Psoas muscle (tissue), 8 donors: ENCODE results near the gene EYS. TPM values are rescaled to one million over a fixed set of nuclear protein-coding genes. Genes with fewer than 3 reads are reported as not detected.

Experiments
- ATAC-seq, 4 donors: fragments of 200-7000 bp; cut with Tn5 transposase; one replicate each; pipeline ENCODE4 v1.9.1; 2020; ENCODE audit warnings: moderate library complexity in 3 of 4, mild to moderate bottlenecking in 2 of 4
- DNase-seq, 2 donors: peaks; one replicate each; pipeline ENCODE4 v3.0.0-alpha.2; 2020
- H3K27ac ChIP-seq: fragments of 200-600 bp; one replicate; pipeline ENCODE4 v1.8.0; 2022
- H3K27me3 ChIP-seq, 3 donors: fragments of 200-600 bp in 1 of 3; one replicate each; pipeline versions ENCODE4 v1.6.1 to v1.8.0; 2013 to 2022; ENCODE audit warnings: low read length in 2 of 3, mild to moderate bottlenecking in 2 of 3, moderate library complexity in 1 of 3; ENCODE audit not compliant: insufficient read depth in 3 of 3
- H3K36me3 ChIP-seq, 2 donors: fragments of 200-600 bp in 1 of 2; one replicate each; pipeline versions ENCODE4 v1.6.1 to v1.8.0; 2013 to 2022; ENCODE audit warnings: low read depth in 1 of 2, mild to moderate bottlenecking in 1 of 2, moderate library complexity in 1 of 2; ENCODE audit not compliant: insufficient read depth in 1 of 2
- H3K4me1 ChIP-seq: fragments of 200-600 bp; one replicate; pipeline ENCODE4 v1.8.0; 2022
- H3K4me3 ChIP-seq: fragments of 200-600 bp; one replicate; pipeline ENCODE4 v1.8.0; 2022; ENCODE audit warnings: mild to moderate bottlenecking
- H3K9me3 ChIP-seq: fragments of 200-600 bp; one replicate; pipeline ENCODE4 v1.8.0; 2022
- WGBS, 3 donors: extraction: QIAGEN DNeasy Blood & Tissue Kit; methylation state at CpG; one replicate each; pipeline versions ENCODE4 v1.1.6 to v1.1.7; 2013; 5-methylcytosine and 5-hydroxymethylcytosine counted together
- intact Hi-C, 2 donors: fragments of 100-400 bp; cut with DNase I; formaldehyde crosslinking; loops; one replicate each; pipeline versions ENCODE4 v1.11.0 to v1.14.2; 2022
- polyA plus RNA-seq, 3 donors: library from polyadenylated mRNA; stranded (reverse); fragments of 200-250 nt; gene quantifications; one replicate each; pipeline ENCODE4 v1.2.3, GENCODE V29; 2013
- total RNA-seq, 4 donors: library from RNA; stranded (reverse); fragmentation: NEBNext Ultra II Directional in 2 of 4; extraction: Animal tissue kit (Norgen Biotek cat#: 25700) in 2 of 4; gene quantifications; one replicate each; pipeline versions ENCODE4 v1.2.1 to v1.2.4, GENCODE V29; 2021 to 2023
- TF ChIP-seq, protein P1 (sequence below): fragments of 200-600 bp; IDR thresholded peaks from one replicate; pipeline ENCODE4 v1.8.0; 2022; ENCODE audit warnings: antibody characterized with exemption
- donor health status: healthy with polysubstance abuse.
- donor health status: DM: no; HTN: no; CAD: no; lungs with moderate emphysema.
- donor health status: Bipolar disorder and iron deficiency.
- donor health status: healthy.
- donor health status: DM: yes; HTN: yes; CAD: no.
- donor health status: DM: no; HTN: no; CAD: no.
- donor health status: DM: no; HTN: no; CAD: no.
- donor health status: DM: yes; HTN: yes; CAD: no.

The EYS gene
- total and polyA plus RNA-seq, 7 donors: under 0.01 TPM; not detected in 6

DNA sequence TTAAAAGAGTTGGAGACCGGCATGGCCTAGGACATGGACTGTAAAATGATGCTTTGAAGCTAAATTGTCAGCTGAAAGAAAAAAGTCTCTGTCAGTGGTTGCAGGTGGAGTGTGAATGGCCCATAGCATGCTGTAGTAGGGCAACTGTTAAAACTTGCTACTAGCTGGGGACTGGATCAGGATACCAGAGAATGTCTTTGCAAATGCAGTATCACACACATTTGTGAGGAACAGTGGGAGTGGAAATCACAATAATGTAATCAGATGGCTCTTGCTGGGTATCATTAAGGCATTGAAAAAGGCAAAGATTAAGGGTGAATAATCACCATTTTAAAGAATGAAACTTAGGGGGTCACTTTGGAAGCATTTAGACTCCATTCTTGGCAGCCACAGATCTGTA lies 737.9 kb downstream of the EYS start:
- WGBS, 3 donors: 46 to 78% (median 61%) methylated on average over 1 of the region's 1 CpG
- ATAC-seq: no peak
- no peak overlapping the region for H3K4me3 ChIP-seq
- TF ChIP-seq, protein P1, sequence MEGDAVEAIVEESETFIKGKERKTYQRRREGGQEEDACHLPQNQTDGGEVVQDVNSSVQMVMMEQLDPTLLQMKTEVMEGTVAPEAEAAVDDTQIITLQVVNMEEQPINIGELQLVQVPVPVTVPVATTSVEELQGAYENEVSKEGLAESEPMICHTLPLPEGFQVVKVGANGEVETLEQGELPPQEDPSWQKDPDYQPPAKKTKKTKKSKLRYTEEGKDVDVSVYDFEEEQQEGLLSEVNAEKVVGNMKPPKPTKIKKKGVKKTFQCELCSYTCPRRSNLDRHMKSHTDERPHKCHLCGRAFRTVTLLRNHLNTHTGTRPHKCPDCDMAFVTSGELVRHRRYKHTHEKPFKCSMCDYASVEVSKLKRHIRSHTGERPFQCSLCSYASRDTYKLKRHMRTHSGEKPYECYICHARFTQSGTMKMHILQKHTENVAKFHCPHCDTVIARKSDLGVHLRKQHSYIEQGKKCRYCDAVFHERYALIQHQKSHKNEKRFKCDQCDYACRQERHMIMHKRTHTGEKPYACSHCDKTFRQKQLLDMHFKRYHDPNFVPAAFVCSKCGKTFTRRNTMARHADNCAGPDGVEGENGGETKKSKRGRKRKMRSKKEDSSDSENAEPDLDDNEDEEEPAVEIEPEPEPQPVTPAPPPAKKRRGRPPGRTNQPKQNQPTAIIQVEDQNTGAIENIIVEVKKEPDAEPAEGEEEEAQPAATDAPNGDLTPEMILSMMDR: no peak
- intact Hi-C loops: no loop called here
- no peak overlapping the region for H3K27ac ChIP-seq
- no peaks in the 10 kb centered on the region for H3K36me3 ChIP-seq
- no peaks in the 10 kb centered on the region for H3K4me1 ChIP-seq
- no peak for DNase-seq
- H3K9me3 ChIP-seq: no peaks in the 10 kb centered on the region
- no peaks in the 10 kb centered on the region for H3K27me3 ChIP-seq

GRCh38 chr6:64955435-64955848 lies 751.6 kb downstream of the EYS start:
- H3K4me3 ChIP-seq: no peak overlapping the region
- 59 to 68% (median 59%) methylated on average over 7 of the region's 7 CpGs for WGBS, 3 donors
- intact Hi-C loops: no loop called here

DNA sequence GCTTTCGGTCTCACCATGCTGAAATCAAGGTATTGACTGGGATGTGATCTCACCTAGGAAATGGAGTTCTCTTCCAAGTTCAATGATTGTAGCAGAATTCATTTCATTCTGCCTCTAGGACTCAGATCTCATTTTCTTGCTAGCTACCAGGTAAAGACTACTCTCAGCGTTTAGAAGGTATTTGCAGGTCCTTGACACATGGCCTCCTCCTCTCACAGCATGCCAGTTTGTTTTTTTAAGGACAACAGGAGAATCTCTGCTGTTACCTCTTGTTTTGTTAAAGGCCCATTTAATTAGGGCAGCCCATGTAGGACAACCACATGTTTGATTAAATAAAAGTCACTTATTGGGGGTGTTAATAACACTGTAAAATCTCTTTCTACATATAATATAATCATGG lies 757.8 kb downstream of the EYS start:
- WGBS, 3 donors: 53 to 59% (median 59%) methylated on average over 2 of the region's 2 CpGs
- H3K4me1 ChIP-seq: no peaks in the 10 kb centered on the region
- TF ChIP-seq, protein P1: no peak
- H3K9me3 ChIP-seq: no peaks in the 10 kb centered on the region
- no peak overlapping the region for H3K4me3 ChIP-seq
- ATAC-seq (no peak), DNase-seq (no peak)
- H3K36me3 ChIP-seq: no peaks in the 10 kb centered on the region
- H3K27ac ChIP-seq: no peak overlapping the region
- H3K27me3 ChIP-seq: no peaks in the 10 kb centered on the region
- intact Hi-C loops: no loop called here

More at GRCh38 chr6:64955435-64955848, 751.6 kb downstream of the EYS start:
- Histone ChIP-seq H3K9me3 (no peaks in the 10 kb centered on the region), H3K27me3 (no peaks in the 10 kb centered on the region), H3K4me1 (no peaks in the 10 kb centered on the region), H3K27ac (no peak overlapping the region), H3K36me3 (no peaks in the 10 kb centered on the region)
- TF ChIP-seq, protein P1: no peak
- ATAC-seq (no peak), DNase-seq (no peak)

- H3K4me1 ChIP-seq: no peaks in the 10 kb centered on the region
- H3K27me3 ChIP-seq: no peaks in the 10 kb centered on the region
- no peak overlapping the region for H3K4me3 ChIP-seq
- H3K9me3 ChIP-seq: no peaks in the 10 kb centered on the region
- H3K36me3 ChIP-seq: no peaks in the 10 kb centered on the region
- intact Hi-C loops: no loop called here
- ATAC-seq (no peak), DNase-seq (no peak)
- no peak overlapping the region for H3K27ac ChIP-seq
- TF ChIP-seq, protein P1: no peak
Observed at GRCh38 chr6:64948261-64948660, 758.8 kb downstream of the EYS start.

DNA sequence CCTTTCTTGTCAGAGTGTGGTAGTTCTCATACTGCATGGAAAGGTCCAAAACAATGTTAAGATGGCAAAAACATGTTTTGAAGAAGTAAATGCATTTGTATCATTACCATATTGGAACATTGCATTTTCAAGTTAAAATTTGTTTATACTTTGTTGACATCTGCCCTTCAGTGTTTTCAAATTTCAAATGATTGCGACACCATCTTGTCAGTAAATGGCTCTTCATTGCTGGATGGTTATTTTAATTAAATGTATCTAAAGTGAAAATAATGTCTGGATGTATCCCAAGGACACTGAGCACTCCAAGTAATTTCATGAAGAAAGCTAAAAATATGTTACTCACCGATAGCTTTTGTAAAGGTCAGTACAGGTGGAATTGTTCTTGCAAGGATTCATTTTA lies 761.6 kb downstream of the EYS start:
- intact Hi-C loops: no loop called here
- H3K27ac ChIP-seq: no peak overlapping the region
- no peak for DNase-seq
- no peaks in the 10 kb centered on the region for H3K27me3 ChIP-seq
- no peaks in the 10 kb centered on the region for H3K36me3 ChIP-seq
- no peak for ATAC-seq
- no peak overlapping the region for H3K4me3 ChIP-seq
- no peaks in the 10 kb centered on the region for H3K4me1 ChIP-seq
- H3K9me3 ChIP-seq: no peaks in the 10 kb centered on the region
- whole genome bisulfite sequencing, 3 donors: 90 to 92% (median 90%) methylated on average over 2 of the region's 2 CpGs
- TF ChIP-seq, protein P1: no peak
